SH-SY5Y (cell line): Measurements from ENCODE around the gene CFAP299.

Experiments used
- GATA2 ChIP-seq: IDR thresholded peaks from 2 replicates; pipeline ENCODE4 v1.6.1; 2011; ENCODE audit warnings: mild to moderate bottlenecking, low read depth, low read length
- GATA3 ChIP-seq: IDR thresholded peaks from 2 replicates; pipeline ENCODE4 v1.6.1; 2011; ENCODE audit warnings: low read depth, mild to moderate bottlenecking, low read length, moderate library complexity

- TF ChIP-seq GATA2: no peak
- no peak for TF ChIP-seq GATA3
Observed at GRCh38 chr4:80461412-80461811, 125.9 kb downstream of the CFAP299 start.
